ENCODE data around the gene FOXN3.
"Not testable (repeated sequence)": the region's sequence is repeated elsewhere in the genome, so short reads cannot be mapped to it uniquely, and the experiment has no call there.

FOXN3 gene

GRCh38 chr14:89299587-89299986, 117.4 kb downstream of the FOXN3 start:
- no peak for DNase-seq (ENCODE audit: extremely low spot score)
- ChIA-PET POLR2A (no interaction called here), CTCF (no interaction called here)
- TF ChIP-seq LEF1 (IDR thresholded peaks at IDR 0.05; ENCODE audit: borderline replicate concordance) (no peak), FOXM1 (IDR thresholded peaks at IDR 0.05; ENCODE audit: borderline replicate concordance) (no peak), PKNOX1 (IDR thresholded peaks at IDR 0.05) (no peak), ZNF384 (IDR thresholded peaks at IDR 0.05) (no peak), FOXK2 (IDR thresholded peaks at IDR 0.05) (no peak), HDGF (IDR thresholded peaks at IDR 0.05; ENCODE audit: borderline replicate concordance) (no peak), CTBP1 (IDR thresholded peaks at IDR 0.05; ENCODE audit: borderline replicate concordance) (no peak)

- ChIA-PET POLR2A (no interaction called here), CTCF (no interaction called here)
- TF ChIP-seq TARDBP (IDR thresholded peaks at IDR 0.05) = no peak
- TF ChIP-seq HDGF (IDR thresholded peaks at IDR 0.05; ENCODE audit: borderline replicate concordance) = no peak
- no peak for TF ChIP-seq CTBP1 (IDR thresholded peaks at IDR 0.05; ENCODE audit: borderline replicate concordance)
- no peak for TF ChIP-seq FOXM1 (IDR thresholded peaks at IDR 0.05; ENCODE audit: borderline replicate concordance)
- no peak for TF ChIP-seq FOXK2 (IDR thresholded peaks at IDR 0.05)
- TF ChIP-seq PKNOX1 (IDR thresholded peaks at IDR 0.05) = no peak
- TF ChIP-seq SP1 (IDR thresholded peaks at IDR 0.05) = no peak
- no peak for TF ChIP-seq SUZ12 (IDR thresholded peaks at IDR 0.05)
- no peak for TF ChIP-seq ARNT (IDR thresholded peaks at IDR 0.05)
- TF ChIP-seq LEF1 (IDR thresholded peaks at IDR 0.05; ENCODE audit: borderline replicate concordance) = no peak
- TF ChIP-seq ELF4 (IDR thresholded peaks at IDR 0.05) = no peak
- no peak for TF ChIP-seq FOXA1 (IDR thresholded peaks at IDR 0.05)
- TF ChIP-seq L3MBTL2 (conservative IDR thresholded peaks at IDR 0.05) = no peak
- no peak for TF ChIP-seq NFRKB (IDR thresholded peaks at IDR 0.05)
- DNase-seq (ENCODE audit: extremely low spot score) = no peak
Measured at GRCh38 chr14:89298056-89298834, 118.8 kb downstream of the FOXN3 start.

GRCh38 chr14:89296281-89296745, 120.7 kb downstream of the FOXN3 start:
- CTCF ChIA-PET = interaction anchor here (0.9 kb wide), 1 partner anchor 16 kb away, joined by 4 read pairs; no protein-coding TSS in a partner anchor

GRCh38 chr14:89294872-89295271, 122.2 kb downstream of the FOXN3 start:
- ChIA-PET CTCF (interaction anchor here (0.6 kb wide), 2 partner anchors 9 to 10 kb away, joined by 3 to 5 read pairs; no protein-coding TSS in a partner anchor), POLR2A (no interaction called here)
- DNase-seq (ENCODE audit: extremely low spot score) = no peak
- TF ChIP-seq BHLHE40 (IDR thresholded peaks at IDR 0.05; ENCODE audit: borderline replicate concordance) (no peak), ARNT (IDR thresholded peaks at IDR 0.05) (no peak), SP1 (IDR thresholded peaks at IDR 0.05) (no peak), ELF4 (IDR thresholded peaks at IDR 0.05) (no peak)

More at GRCh38 chr14:89296281-89296745, 120.7 kb downstream of the FOXN3 start:
- POLR2A ChIA-PET = no interaction called here
- TF ChIP-seq FOXK2 (IDR thresholded peaks at IDR 0.05) (no peak), LEF1 (IDR thresholded peaks at IDR 0.05; ENCODE audit: borderline replicate concordance) (no peak), BHLHE40 (IDR thresholded peaks at IDR 0.05; ENCODE audit: borderline replicate concordance) (no peak), SUZ12 (IDR thresholded peaks at IDR 0.05) (no peak), NFRKB (IDR thresholded peaks at IDR 0.05) (no peak), SP1 (IDR thresholded peaks at IDR 0.05) (no peak), TARDBP (IDR thresholded peaks at IDR 0.05) (no peak), FOXM1 (IDR thresholded peaks at IDR 0.05; ENCODE audit: borderline replicate concordance) (no peak)
- no peak for DNase-seq (ENCODE audit: extremely low spot score)

GRCh38 chr14:89294469-89294868, 122.6 kb downstream of the FOXN3 start:
- CTCF ChIA-PET = interaction anchor here (0.6 kb wide), 1 partner anchor 10 kb away, joined by 3 read pairs; no protein-coding TSS in a partner anchor
- POLR2A ChIA-PET; DNase-seq (ENCODE audit: extremely low spot score): not testable (repeated sequence)

- DNase-seq (ENCODE audit: extremely low spot score) = no peak
- no peak for TF ChIP-seq CTBP1 (IDR thresholded peaks at IDR 0.05; ENCODE audit: borderline replicate concordance)
- TF ChIP-seq NFRKB (IDR thresholded peaks at IDR 0.05) = no peak
- TF ChIP-seq FOXM1 (IDR thresholded peaks at IDR 0.05; ENCODE audit: borderline replicate concordance) = no peak
- no peak for TF ChIP-seq FOXK2 (IDR thresholded peaks at IDR 0.05)
- TF ChIP-seq HDGF (IDR thresholded peaks at IDR 0.05; ENCODE audit: borderline replicate concordance) = no peak
- TF ChIP-seq SP1 (IDR thresholded peaks at IDR 0.05) = no peak
- TF ChIP-seq FOXA1 (IDR thresholded peaks at IDR 0.05) = no peak
- TF ChIP-seq PKNOX1 (IDR thresholded peaks at IDR 0.05) = no peak
- no peak for TF ChIP-seq ELF4 (IDR thresholded peaks at IDR 0.05)
- no peak for TF ChIP-seq L3MBTL2 (conservative IDR thresholded peaks at IDR 0.05)
- TF ChIP-seq BHLHE40 (IDR thresholded peaks at IDR 0.05; ENCODE audit: borderline replicate concordance) = no peak
- CTCF ChIA-PET = no interaction called here
- POLR2A ChIA-PET = no interaction called here
Measured at GRCh38 chr14:89294060-89294459, 123.0 kb downstream of the FOXN3 start.
